Muscle layer of duodenum (tissue), 2 donors: Measurements from ENCODE around the gene GOPC.

Experiments used
- H3K27ac ChIP-seq: one replicate; pipeline ENCODE4 v1.7.0; 2013; ENCODE audit warnings: mild to moderate bottlenecking, low read length
- H3K27me3 ChIP-seq: one replicate; pipeline ENCODE4 v1.7.0; 2013; ENCODE audit warnings: low read depth, mild to moderate bottlenecking, control low read depth, low read length
- H3K36me3 ChIP-seq, 2 donors: one replicate each; pipeline ENCODE4 v1.7.0; 2013; ENCODE audit warnings: low read length in 2 of 2, control low read depth in 1 of 2, mild to moderate bottlenecking in 1 of 2; ENCODE audit not compliant: insufficient read depth in 2 of 2, control insufficient read depth in 1 of 2
- H3K4me1 ChIP-seq, 2 donors: one replicate each; pipeline ENCODE4 v1.7.0; 2013; ENCODE audit warnings: low read length in 2 of 2, mild to moderate bottlenecking in 2 of 2, control low read depth in 1 of 2, moderate library complexity in 1 of 2; ENCODE audit not compliant: insufficient read depth in 2 of 2, control insufficient read depth in 1 of 2
- H3K4me3 ChIP-seq, 2 donors: one replicate each; pipeline ENCODE4 v1.7.0; 2013; ENCODE audit warnings: low read length in 2 of 2, low read depth in 1 of 2, mild to moderate bottlenecking in 1 of 2
- H3K9me3 ChIP-seq, 2 donors: one replicate each; pipeline ENCODE4 v1.7.0; 2013; ENCODE audit warnings: low read length in 2 of 2, control low read depth in 1 of 2, mild to moderate bottlenecking in 1 of 2; ENCODE audit not compliant: control insufficient read depth in 1 of 2
- donor health status: healthy.

GOPC gene

DNA sequence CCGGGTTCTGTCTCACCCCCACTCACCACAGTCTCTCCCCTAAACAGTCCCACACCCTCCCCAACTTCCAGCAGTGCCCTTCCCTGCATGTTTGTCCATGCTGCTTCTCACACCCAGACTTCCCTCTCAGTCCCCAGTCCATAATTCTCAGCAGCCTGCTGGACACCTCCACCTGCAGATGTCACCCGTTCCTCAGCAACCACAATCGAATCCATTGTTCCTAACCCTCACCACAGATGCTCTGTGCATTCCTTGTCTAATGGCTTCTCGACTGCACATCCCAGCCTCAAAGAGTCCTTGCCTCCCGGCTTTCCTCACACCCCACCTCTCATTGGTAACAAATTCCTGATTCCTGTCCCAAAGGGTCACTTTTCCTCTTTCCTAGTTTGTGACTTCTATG is 55.6 kb downstream of the GOPC start:
- no peak overlapping the region for H3K4me3 ChIP-seq
- no peaks in the 10 kb centered on the region for H3K4me1 ChIP-seq
- H3K9me3 ChIP-seq: no peaks in the 10 kb centered on the region
- H3K27ac ChIP-seq: no peak overlapping the region
- H3K36me3 ChIP-seq: no peaks in the 10 kb centered on the region
- no peaks in the 10 kb centered on the region for H3K27me3 ChIP-seq

DNA sequence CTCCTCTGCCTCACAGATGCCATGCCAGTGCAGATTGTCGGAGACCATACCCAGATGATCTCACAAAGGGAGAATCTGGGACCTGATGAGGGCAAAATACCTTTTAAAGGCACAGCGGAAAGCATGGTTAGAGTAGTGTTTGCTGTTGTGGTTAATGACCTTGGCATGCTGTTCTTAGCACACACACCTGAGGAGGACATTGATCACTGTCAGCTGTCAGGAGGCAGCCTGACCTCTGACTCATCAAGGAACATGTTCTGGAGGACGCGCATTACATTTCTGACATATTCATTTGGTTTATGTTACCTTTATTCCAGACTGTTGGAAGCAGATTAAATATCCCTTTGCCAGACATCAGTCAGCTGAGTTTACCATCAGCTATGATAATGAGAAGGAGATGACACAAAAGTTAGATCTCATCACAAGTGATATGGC is 57.1 kb downstream of the GOPC start:
- peaks cover 6 to 7% of the 10 kb centered on the region in 2 donors for H3K36me3 ChIP-seq
- no peaks in the 10 kb centered on the region for H3K27me3 ChIP-seq
- H3K4me3 ChIP-seq: no peak overlapping the region
- no peak overlapping the region for H3K27ac ChIP-seq
- H3K4me1 ChIP-seq: no peaks in the 10 kb centered on the region
- H3K9me3 ChIP-seq: no peaks in the 10 kb centered on the region

DNA sequence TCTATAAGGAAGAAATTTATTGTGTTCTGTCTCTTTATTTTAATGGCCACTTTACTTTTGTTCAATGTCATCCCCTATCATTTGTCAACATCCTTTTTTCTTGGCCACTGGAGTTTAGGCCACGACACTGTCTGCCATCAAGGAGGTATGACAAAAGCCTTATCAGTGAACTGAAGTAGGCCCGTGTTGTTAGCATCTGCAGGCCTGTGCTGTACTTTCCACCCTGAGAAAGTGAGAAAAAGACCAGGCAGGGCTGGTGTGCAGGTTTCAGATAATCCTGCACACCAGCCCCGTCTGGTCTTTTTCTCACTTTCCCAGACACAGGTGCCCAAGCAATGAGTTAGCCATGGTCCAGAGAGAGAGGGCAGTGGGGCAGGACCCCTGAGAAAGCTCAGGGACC is 57.6 kb downstream of the GOPC start:
- no peak overlapping the region for H3K4me3 ChIP-seq
- no peaks in the 10 kb centered on the region for H3K9me3 ChIP-seq
- no peaks in the 10 kb centered on the region for H3K4me1 ChIP-seq
- H3K27ac ChIP-seq: no peak overlapping the region
- H3K27me3 ChIP-seq: no peaks in the 10 kb centered on the region
- peaks cover 6 to 7% of the 10 kb centered on the region in 2 donors for H3K36me3 ChIP-seq

DNA sequence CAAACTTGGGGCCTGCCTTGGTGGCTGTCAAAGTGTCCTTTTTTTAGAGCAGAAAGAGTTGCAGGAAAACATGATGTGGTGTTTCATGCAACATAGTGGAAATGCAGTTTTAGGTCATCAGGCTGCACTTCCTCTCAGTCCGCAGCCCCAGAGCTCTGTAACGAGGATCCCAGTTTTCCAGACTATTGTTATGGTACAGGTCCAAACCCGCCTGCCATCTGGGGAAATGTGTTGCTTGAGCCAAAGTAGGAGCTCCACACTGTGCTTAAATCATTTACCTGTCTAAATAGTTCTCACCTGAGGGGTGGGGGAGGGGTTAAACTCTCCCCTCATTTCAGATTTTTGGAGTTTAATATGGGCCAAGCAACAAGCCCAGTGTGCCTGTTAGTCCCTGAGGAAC is 59.8 kb downstream of the GOPC start:
- no peak overlapping the region for H3K27ac ChIP-seq
- H3K36me3 ChIP-seq: peaks cover 10 to 13% of the 10 kb centered on the region in 2 donors
- no peaks in the 10 kb centered on the region for H3K9me3 ChIP-seq

DNA sequence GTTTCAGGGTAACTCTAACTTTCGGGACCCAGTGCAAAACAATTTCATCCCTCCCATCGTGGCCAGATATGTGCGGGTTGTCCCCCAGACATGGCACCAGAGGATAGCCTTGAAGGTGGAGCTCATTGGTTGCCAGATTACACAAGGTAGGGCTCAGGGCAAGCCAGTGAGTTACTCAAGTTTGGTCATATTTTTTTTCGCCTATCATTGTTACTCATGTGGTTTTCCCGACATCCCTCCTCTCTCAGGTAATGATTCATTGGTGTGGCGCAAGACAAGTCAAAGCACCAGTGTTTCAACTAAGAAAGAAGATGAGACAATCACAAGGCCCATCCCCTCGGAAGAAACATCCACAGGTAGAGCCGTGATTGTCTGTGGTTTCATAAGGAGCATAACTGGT is 61.6 kb downstream of the GOPC start:
- H3K9me3 ChIP-seq: no peaks in the 10 kb centered on the region
- no peaks in the 10 kb centered on the region for H3K4me1 ChIP-seq
- no peak overlapping the region for H3K4me3 ChIP-seq
- H3K36me3 ChIP-seq: peaks cover 10 to 13% of the 10 kb centered on the region in 2 donors
- no peaks in the 10 kb centered on the region for H3K27me3 ChIP-seq
- H3K27ac ChIP-seq: no peak overlapping the region

More for the DNA sequence above, 59.8 kb downstream of the GOPC start:
- Histone ChIP-seq H3K4me3 (no peak overlapping the region), H3K27me3 (no peaks in the 10 kb centered on the region), H3K4me1 (no peaks in the 10 kb centered on the region)

DNA sequence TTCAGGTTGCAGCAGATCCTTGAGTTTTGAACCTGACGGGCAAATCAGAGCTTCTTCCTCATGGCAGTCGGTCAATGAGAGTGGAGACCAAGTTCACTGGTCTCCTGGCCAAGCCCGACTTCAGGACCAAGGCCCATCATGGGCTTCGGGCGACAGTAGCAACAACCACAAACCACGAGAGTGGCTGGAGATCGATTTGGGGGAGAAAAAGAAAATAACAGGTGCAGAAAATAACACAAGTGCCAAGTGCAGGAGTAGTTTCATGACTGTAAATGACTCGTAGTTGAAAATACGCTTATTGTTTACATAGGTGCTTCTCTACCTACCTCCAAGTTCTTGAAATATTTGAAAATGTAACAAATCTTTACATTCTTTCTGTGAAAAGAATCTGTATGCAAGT is 63.7 kb downstream of the GOPC start:
- Histone ChIP-seq H3K4me3 (no peak overlapping the region), H3K9me3 (no peaks in the 10 kb centered on the region), H3K27ac (no peak overlapping the region), H3K4me1 (no peaks in the 10 kb centered on the region), H3K36me3 (peaks cover 10 to 13% of the 10 kb centered on the region in 2 donors), H3K27me3 (no peaks in the 10 kb centered on the region)

DNA sequence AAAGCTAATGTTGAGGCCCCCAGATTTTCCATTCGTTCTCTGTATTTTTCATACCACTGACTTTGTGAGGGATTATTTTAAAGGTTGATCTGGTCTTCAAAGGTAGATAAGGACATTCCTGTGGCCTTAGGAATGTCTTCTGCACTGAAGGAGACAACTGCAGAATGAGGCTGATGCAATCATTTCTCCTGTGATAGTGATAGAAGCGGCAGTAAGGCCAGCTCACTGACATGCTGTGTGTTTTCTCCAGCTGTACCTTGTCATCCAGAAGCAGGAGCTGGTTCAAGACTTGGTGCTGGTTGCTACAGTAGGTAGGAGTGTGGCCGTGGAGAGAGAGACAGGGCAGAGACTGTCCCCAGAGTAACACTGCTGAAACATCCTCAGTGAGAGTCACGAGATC is 66.0 kb downstream of the GOPC start:
- H3K27ac ChIP-seq: no peak overlapping the region
- no peaks in the 10 kb centered on the region for H3K4me1 ChIP-seq
- H3K36me3 ChIP-seq: peaks cover 10 to 13% of the 10 kb centered on the region in 2 donors
- no peaks in the 10 kb centered on the region for H3K27me3 ChIP-seq
- H3K9me3 ChIP-seq: no peaks in the 10 kb centered on the region
- no peak overlapping the region for H3K4me3 ChIP-seq

DNA sequence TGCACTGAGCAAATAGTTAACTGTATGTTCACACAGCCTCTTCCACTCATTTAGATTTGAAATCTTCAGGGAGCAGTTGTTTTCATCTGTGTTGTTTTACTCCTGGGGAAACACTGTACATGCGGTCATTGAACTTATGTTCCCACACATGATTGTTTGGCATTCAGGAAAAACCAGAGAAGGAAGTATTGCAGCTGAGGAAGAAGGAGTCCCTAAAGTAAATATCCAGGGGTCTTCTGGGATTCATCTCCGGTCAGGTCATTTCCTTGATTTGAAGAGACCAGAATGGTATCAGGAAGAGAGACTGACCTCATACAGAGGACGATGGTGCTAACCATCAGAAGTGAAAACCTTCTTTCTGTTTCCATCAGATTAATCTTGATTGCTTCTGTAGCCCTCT is 67.3 kb downstream of the GOPC start:
- Histone ChIP-seq H3K27me3 (no peaks in the 10 kb centered on the region), H3K36me3 (peaks cover 4 to 12% of the 10 kb centered on the region in 2 donors), H3K4me3 (no peak overlapping the region), H3K9me3 (no peaks in the 10 kb centered on the region), H3K27ac (no peak overlapping the region), H3K4me1 (no peaks in the 10 kb centered on the region)

DNA sequence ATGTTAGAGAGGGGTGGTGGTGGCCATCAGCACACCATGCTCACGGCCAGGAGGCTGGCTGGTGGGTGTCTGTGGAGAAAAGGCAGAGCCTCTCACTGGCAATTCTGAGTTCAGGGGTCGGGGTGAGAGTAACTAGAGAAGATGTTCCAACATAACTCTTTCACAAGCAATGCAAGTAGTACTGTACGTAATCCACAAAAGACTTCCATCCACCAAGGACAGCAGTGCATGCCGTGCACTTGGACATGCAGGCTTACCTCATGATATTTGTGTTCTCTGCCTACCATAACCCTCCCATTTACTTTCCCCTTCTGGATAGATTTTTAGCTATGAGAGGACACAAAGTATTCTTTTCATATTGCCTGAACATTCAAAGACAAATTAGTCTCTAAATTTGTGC is 68.5 kb downstream of the GOPC start:
- H3K27me3 ChIP-seq: no peaks in the 10 kb centered on the region
- no peaks in the 10 kb centered on the region for H3K4me1 ChIP-seq
- H3K27ac ChIP-seq: no peak overlapping the region
- no peaks in the 10 kb centered on the region for H3K9me3 ChIP-seq
- H3K36me3 ChIP-seq: peaks cover 4 to 9% of the 10 kb centered on the region in 2 donors
- no peak overlapping the region for H3K4me3 ChIP-seq

DNA sequence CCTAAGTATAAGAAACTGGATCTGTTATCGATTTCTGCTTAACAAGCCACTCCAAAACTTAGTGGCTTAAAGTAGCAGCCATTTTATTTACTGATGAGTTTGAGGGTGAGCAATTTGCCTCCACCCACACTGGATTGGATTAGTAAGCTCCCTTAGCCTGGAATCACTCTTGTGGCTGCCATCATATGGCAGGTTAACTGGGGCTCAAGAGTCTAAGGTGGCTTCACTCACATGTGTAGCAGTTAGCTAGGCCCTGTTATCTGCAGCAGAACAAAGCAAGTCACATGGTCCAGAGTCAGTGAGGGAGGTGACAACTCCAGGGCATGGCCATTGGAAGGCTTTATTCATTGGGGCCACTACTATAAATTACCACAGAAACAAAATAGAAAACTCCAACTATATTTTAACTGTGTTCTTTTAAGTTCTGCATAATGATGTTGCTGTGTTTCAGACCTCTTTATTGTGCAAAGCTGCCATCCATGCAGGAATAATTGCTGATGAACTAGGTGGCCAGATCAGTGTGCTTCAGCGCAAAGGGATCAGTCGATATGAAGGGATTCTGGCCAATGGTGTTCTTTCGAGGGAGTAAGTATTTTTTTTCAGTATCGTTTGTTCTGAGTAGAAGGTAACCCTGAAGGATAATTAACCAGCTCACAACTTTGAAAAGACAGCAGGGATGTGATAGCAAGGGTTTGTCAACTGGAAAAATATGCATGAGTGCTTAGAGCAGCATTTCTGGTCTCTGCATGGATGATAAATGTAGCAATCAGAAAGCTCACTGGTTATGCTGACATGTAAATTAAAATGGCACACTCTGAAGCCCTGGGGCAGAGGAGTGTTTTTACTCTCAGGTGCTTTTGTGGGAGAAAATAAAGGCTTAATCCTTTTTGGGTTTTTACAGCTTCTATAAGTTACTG is 70.2 kb downstream of the GOPC start:
- Histone ChIP-seq H3K27me3 (no peaks in the 10 kb centered on the region), H3K4me1 (no peaks in the 10 kb centered on the region), H3K4me3 (no peak overlapping the region), H3K36me3 (peaks cover 0 to 5% of the 10 kb centered on the region in 2 donors), H3K9me3 (no peaks in the 10 kb centered on the region), H3K27ac (no peak overlapping the region)

DNA sequence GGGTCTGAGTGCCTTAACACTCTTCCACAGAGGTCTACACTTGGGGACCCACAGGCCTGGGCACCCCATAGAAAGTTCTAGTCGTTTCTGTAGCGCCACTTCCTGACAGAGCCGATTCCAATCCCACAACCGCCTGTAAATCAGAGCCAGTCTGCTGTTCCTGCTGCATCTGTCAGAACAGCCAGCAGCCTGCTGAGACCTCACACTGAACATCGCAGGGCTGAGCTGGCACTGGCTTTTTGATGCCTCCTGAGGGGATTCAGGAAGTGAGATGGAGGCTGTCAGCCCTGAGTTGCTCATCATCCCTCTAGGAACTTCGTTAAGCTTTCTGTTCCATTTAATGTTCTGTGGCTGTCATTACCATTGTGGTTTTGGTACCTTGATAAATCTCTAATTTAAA is 71.0 kb downstream of the GOPC start:
- Histone ChIP-seq H3K9me3 (no peaks in the 10 kb centered on the region), H3K4me1 (no peaks in the 10 kb centered on the region), H3K36me3 (peaks cover 0 to 5% of the 10 kb centered on the region in 2 donors), H3K4me3 (no peak overlapping the region), H3K27me3 (no peaks in the 10 kb centered on the region), H3K27ac (no peak overlapping the region)
